ENCODE results near the gene METTL16. TPM values are rescaled to one million over a fixed set of nuclear protein-coding genes. Genes with fewer than 3 reads are reported as not detected.
A peak's percentile ranks its signal among the peaks of the same experiment; 100 is the strongest.

METTL16 gene
- total RNA-seq (14.3 and 19.3 TPM in 2 replicates), polyA plus RNA-seq (14.7 and 18.4 TPM in 2 replicates)

DNA sequence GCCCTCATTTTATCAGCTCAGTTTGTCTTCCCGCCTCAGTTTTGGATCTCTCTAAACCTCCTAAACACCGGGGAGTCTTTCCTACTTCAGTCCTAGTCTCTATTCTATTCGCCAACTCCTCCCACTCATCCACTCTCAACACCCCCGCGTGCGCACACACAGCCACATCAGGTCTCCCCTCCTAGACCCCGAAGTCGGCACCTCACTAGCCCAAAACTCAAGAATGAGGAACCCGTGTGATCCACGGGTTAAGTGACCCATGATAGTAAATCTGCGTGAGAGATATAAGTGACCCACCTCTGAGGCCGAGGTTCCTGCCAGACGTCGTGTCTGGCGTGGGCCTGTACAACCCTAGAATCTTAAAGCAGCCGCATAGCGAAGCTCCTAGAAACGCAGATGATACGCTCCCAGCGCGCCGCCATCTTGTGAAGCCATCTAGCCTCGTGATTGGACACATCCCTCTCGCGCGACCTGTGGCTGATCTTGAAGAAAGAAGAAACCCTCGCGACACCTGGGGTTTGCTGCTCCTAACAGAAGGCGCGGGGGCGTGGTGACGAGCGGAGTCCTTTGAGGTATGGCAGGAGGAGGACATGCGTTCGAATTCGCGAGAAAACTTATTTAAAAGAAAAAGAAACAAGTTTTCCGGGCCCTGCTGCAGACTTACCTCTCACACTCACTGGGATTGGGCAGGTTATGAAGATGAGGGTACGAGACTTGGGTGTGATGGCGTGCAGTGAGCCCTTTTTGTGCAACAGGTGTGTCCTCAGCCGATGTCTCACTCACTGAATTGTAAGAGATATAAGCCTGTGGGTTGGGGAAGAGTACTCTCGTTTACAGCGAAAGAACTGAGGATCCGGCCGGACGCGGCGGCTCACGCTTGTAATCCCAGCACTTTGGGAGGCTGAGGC, at the start of gene METTL16:
TSS of gene METTL16 (minus strand) at position 427 of the 908 bp plus-strand sequence. CDS start 9,557 bp downstream, outside the sequence.
- DNase-seq (ENCODE audit: low spot score) = peak; percentile 100
- Histone ChIP-seq H3K27me3 (no peaks in the 10 kb centered on the region), H3K4me2 (peak within 1 kb of the TSS; percentile 88), H3K4me1 (ENCODE audit: insufficient read depth) (peaks cover 10% of the 10 kb centered on the region), H3K9me2 (replicated peaks; ENCODE audit: insufficient read depth) (no peaks in the 10 kb centered on the region), H4K20me1 (ENCODE audit: insufficient read depth, poor library complexity, severe bottlenecking) (no peaks in the 10 kb centered on the region), H3K27ac (peak within 1 kb of the TSS; percentile 97), H3K36me3 (replicated peaks; ENCODE audit: insufficient read depth, low read depth) (no peaks in the 10 kb centered on the region), H3K9me3 (ENCODE audit: low read depth) (no peaks in the 10 kb centered on the region), H2AFZ (peak within 1 kb of the TSS; percentile 98), H3K4me3 (peak within 1 kb of the TSS; percentile 55), H3K79me2 (peaks cover 32% of the 10 kb centered on the region)
- under 1% methylated on average over 48 of the region's 49 CpGs for WGBS (ENCODE audit: low lambda C conversion rate, missing lambda C conversion rate)
- TF ChIP-seq EZH2 (IDR thresholded peaks at IDR 0.05; ENCODE audit: borderline replicate concordance) (no peak), EZH2phosphoT487 (IDR thresholded peaks at IDR 0.05; ENCODE audit: low read depth, severe bottlenecking, unreplicated experiment) (no peak)
- TF ChIP-seq, protein P1, sequence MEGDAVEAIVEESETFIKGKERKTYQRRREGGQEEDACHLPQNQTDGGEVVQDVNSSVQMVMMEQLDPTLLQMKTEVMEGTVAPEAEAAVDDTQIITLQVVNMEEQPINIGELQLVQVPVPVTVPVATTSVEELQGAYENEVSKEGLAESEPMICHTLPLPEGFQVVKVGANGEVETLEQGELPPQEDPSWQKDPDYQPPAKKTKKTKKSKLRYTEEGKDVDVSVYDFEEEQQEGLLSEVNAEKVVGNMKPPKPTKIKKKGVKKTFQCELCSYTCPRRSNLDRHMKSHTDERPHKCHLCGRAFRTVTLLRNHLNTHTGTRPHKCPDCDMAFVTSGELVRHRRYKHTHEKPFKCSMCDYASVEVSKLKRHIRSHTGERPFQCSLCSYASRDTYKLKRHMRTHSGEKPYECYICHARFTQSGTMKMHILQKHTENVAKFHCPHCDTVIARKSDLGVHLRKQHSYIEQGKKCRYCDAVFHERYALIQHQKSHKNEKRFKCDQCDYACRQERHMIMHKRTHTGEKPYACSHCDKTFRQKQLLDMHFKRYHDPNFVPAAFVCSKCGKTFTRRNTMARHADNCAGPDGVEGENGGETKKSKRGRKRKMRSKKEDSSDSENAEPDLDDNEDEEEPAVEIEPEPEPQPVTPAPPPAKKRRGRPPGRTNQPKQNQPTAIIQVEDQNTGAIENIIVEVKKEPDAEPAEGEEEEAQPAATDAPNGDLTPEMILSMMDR (IDR thresholded peaks at IDR 0.05; ENCODE audit: poor library complexity) = no peak

GRCh38 chr17:2560658-2561057, 49.0 kb upstream of the METTL16 start:
- 92% methylated on average over 5 of the region's 5 CpGs for WGBS (ENCODE audit: low lambda C conversion rate, missing lambda C conversion rate)
- TF ChIP-seq EZH2phosphoT487 (IDR thresholded peaks at IDR 0.05; ENCODE audit: low read depth, severe bottlenecking, unreplicated experiment) (no peak), EZH2 (IDR thresholded peaks at IDR 0.05; ENCODE audit: borderline replicate concordance) (no peak)
- TF ChIP-seq, protein P1 (IDR thresholded peaks at IDR 0.05; ENCODE audit: poor library complexity) = no peak
- H2AFZ ChIP-seq = no peak overlapping the region

DNA sequence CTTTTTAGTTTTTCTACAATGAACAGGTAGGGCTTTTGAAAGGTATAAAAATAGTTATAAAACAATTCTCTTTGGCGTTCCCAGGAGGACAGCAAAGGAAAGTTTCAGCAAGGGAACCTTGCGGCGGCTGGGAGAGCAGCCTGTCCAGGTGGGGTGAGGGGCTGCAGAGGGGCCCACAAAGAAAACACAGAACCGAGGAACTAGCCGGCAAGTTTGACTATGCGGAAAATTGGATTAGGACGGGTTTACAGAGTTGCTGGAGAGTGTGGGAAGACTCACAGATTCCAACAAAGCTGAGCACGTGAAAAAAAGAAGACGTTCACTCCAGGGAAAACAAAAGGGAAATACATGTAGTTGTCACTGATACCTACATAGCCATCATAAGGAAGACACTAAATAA, 40.2 kb upstream of the METTL16 start:
- no peak overlapping the region for H3K4me3 ChIP-seq
- H4K20me1 ChIP-seq (ENCODE audit: insufficient read depth, poor library complexity, severe bottlenecking) = no peaks in the 10 kb centered on the region
- no peak overlapping the region for H3K4me2 ChIP-seq
- 50% methylated on average over 9 of the region's 9 CpGs for WGBS (ENCODE audit: low lambda C conversion rate, missing lambda C conversion rate)
- no peak overlapping the region for H2AFZ ChIP-seq
- DNase-seq (ENCODE audit: low spot score) = no peak
- H3K27me3 ChIP-seq = no peaks in the 10 kb centered on the region
- no peaks in the 10 kb centered on the region for H3K36me3 ChIP-seq (replicated peaks; ENCODE audit: insufficient read depth, low read depth)
- H3K9me3 ChIP-seq (ENCODE audit: low read depth) = no peaks in the 10 kb centered on the region
- no peak for TF ChIP-seq EZH2phosphoT487 (IDR thresholded peaks at IDR 0.05; ENCODE audit: low read depth, severe bottlenecking, unreplicated experiment)
- TF ChIP-seq, protein P1 (IDR thresholded peaks at IDR 0.05; ENCODE audit: poor library complexity) = no peak
- TF ChIP-seq EZH2 (IDR thresholded peaks at IDR 0.05; ENCODE audit: borderline replicate concordance) = no peak
- no peaks in the 10 kb centered on the region for H3K4me1 ChIP-seq (ENCODE audit: insufficient read depth)
- H3K9me2 ChIP-seq (replicated peaks; ENCODE audit: insufficient read depth) = no peaks in the 10 kb centered on the region
- H3K27ac ChIP-seq = no peak overlapping the region
- H3K79me2 ChIP-seq = no peaks in the 10 kb centered on the region

More at GRCh38 chr17:2560658-2561057, 49.0 kb upstream of the METTL16 start:
- no peaks in the 10 kb centered on the region for H3K4me1 ChIP-seq (ENCODE audit: insufficient read depth)
- DNase-seq (ENCODE audit: low spot score) = no peak
- no peak overlapping the region for H3K27ac ChIP-seq
- H3K79me2 ChIP-seq = no peaks in the 10 kb centered on the region
- H3K9me3 ChIP-seq (ENCODE audit: low read depth) = no peaks in the 10 kb centered on the region
- H3K27me3 ChIP-seq = no peaks in the 10 kb centered on the region
- no peak overlapping the region for H3K4me3 ChIP-seq
- no peaks in the 10 kb centered on the region for H4K20me1 ChIP-seq (ENCODE audit: insufficient read depth, poor library complexity, severe bottlenecking)
- H3K9me2 ChIP-seq (replicated peaks; ENCODE audit: insufficient read depth) = no peaks in the 10 kb centered on the region
- H3K36me3 ChIP-seq (replicated peaks; ENCODE audit: insufficient read depth, low read depth) = no peaks in the 10 kb centered on the region
- H3K4me2 ChIP-seq = no peak overlapping the region
